GM18526 (cell line): ENCODE data around the gene PGK1.
A peak's percentile ranks its signal among the peaks of the same experiment; 100 is the strongest.

ENCODE experiments used
- POLR2A ChIP-seq: IDR thresholded peaks from 3 replicates; pipeline ENCODE4 v1.6.1; 2011; ENCODE audit not compliant: insufficient read length; ENCODE audit errors: extremely low read depth

PGK1 gene

GRCh38 chrX:78116365-78116764 lies 12.3 kb downstream of the PGK1 start:
- TF ChIP-seq POLR2A: no peak

DNA sequence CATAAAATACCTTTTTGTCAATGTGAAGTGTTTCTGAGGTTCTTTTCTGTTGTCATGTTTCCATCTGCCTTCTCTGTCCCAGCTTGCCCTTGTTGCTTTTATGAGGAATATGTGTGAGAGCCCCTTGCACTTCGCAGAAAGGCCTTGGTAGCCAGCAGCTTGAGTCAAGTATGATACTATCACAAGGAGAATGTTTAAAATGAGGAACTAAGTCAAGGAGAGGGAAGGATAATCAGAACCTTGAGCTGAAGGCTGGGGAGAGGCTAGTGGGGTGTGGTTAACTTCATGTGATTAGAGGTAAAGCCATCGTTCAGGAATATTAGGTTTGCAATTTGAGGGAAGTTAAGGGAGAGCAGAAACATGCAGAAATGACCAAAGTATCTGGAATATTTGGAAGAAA lies 12.7 kb downstream of the PGK1 start:
- TF ChIP-seq POLR2A: no peak

GRCh38 chrX:78118628-78119027 lies 14.6 kb downstream of the PGK1 start:
- TF ChIP-seq POLR2A: no peak

DNA sequence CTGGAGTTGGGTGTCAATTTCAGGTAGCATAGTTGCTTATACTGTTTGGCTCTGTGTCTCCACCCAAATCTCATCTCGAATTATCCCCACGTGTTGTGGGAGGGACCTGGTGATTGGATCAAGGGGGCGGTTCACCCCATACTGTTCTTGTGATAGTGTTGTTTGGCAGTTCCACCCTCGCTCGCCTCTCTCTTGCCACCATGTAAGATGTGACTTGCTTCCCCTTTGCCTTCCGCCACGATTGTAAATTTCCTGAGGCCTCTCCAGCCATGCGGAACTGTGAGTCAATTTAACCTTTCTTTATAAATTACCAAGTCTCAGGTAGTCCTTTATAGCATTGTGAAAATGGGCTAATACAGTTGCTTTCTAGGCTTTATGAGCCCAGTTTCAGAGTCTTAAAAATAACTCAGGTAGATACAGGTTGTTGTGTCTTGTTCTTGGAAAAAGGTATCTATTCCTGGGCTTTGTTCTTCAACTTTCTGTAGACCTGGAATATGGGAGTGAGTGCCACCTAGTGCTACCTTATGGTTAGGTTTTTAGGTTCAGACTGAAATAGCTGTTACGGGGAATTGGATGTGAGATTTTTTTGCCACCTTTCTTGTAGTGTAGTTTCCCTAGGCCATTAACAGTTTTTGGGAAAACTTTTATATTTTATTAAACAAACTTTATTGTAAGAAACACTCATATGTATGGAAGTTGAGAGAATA lies 15.6 kb downstream of the PGK1 start:
- TF ChIP-seq POLR2A: no peak

GRCh38 chrX:78123190-78123589 lies 19.1 kb downstream of the PGK1 start:
- no peak for TF ChIP-seq POLR2A

DNA sequence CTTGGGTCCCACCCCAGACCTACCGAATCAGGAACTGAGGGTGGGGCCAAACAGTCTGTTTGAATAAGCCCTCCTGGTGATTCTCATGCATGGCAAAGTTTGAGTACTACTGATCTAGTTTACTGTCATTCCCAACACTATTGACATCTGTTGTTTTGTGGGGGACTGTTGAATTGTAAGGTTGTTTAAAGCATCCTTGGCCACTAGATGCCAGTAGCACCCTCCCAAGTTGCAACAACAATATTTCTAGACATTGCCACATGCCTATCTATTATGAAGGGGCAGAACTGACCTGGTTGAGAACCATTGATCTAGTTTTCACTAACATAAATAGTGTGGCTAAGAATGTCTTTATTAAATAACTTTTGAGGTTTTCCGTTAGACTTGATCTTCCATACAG lies 20.3 kb downstream of the PGK1 start:
- no peak for TF ChIP-seq POLR2A

- no peak for TF ChIP-seq POLR2A
These were observed 21.1 kb downstream of the PGK1 start for GRCh38 chrX:78125148-78125547.

DNA sequence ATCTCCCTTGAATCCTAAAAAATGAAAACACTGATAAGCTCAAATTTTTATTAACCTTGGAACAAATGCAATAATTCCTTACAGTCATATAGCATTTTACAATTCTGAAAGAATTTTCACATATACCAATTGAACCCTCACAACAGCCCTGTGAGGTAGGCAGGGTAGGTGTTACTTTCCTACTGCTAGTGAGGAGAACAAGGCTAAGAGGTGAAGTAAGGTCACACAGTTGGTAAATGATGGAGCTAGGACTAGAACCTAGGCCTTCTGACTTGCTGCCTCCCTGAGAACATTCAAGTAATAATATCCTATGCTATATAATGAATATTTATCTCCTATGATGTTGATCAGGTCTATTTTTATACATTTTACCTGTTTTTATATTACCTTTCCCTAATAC lies 25.7 kb downstream of the PGK1 start:
- no peak for TF ChIP-seq POLR2A

DNA sequence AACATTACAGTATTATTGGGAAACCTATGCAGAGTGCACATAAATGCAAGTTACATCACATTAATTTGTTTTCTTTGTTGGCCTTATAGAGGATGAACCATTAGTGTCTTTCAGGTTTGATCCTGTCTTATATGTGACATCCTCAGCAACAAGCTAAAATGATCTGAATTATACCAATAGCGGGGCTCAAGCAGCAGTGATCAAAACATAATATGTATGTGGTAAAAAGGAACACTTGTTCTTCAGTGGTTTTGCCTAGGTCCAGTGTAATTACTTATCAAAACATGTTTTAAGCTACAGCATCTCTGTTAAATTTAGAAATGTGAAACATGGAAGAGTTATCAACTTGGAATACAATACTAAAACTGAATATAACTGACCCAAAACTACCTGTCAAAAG lies 26.3 kb downstream of the PGK1 start:
- no peak for TF ChIP-seq POLR2A

- no peak for TF ChIP-seq POLR2A
These were observed 27.1 kb downstream of the PGK1 start for GRCh38 chrX:78131117-78131516.

DNA sequence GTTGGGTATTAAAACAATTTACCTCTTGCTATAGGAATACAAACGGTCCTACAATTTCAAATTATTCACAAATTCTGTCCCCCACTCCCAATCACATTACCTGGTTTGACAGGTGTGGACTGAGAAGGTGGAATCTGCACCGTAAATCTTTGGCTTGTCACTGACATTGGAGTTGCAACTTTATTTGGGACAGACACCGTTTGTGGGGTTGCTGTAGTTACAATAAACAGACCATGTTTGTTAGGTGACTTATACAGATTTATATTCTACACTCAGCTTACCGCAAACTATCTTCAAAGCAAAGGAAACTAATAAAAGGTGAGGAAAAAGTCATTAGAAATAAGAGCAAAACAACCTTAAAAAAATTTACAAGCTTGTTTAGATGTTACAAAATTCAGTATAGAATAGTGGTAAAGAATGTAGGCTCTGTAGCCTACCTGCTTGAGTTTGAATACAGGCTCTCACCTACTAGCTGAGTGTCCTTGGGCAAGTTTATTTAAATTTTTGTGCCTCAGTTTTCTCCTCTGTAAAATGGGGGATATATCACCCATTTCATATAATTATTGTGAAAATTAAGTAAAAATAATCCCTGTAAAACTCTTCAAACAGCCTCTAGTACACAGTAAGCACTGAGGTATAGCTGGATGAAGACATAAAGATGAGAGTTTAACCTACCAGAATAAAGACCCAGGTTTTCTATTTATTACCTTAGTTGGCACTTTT lies 29.4 kb downstream of the PGK1 start:
- no peak for TF ChIP-seq POLR2A

GRCh38 chrX:78139160-78140123 lies 35.4 kb downstream of the PGK1 start, which contains the start of gene TAF9B:
TSS of gene TAF9B (minus strand) at chrX:78139650. CDS start at chrX:78139611, 39 bp downstream.
- TF ChIP-seq POLR2A: peak; percentile 46

- no peak for TF ChIP-seq POLR2A
These were observed 36.2 kb downstream of the PGK1 start for GRCh38 chrX:78140206-78140605.

DNA sequence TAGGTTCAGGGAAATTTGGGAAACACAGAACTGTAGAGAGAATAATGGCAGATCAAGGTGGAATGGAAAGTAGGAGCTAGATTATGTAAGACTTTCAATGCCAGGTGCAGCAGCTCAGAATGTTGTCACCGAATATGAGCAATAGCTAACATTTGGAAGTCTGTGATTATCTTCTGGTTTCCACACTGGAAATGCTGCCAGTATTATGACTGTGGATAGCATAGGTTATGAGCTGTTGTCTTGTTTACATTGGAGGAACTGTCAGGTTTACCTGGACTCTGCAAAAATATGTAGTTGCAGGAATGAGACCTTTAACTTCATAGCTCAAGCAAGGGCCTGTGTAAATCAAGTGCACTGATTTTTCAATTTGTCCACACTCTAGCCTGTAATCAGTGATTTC lies 61.4 kb downstream of the PGK1 start:
- TF ChIP-seq POLR2A: no peak

- TF ChIP-seq POLR2A: no peak
These were observed 64.0 kb downstream of the PGK1 start for GRCh38 chrX:78168065-78168464.
